ENCODE measurements around the gene KIF26B. TPM values are rescaled to one million over a fixed set of nuclear protein-coding genes. Genes with fewer than 3 reads are reported as not detected.

The KIF26B gene
- total and polyA plus RNA-seq, 2 of the 4 experiments (the other 2 are of a cell fraction), result 0.53 to 0.54 TPM

DNA sequence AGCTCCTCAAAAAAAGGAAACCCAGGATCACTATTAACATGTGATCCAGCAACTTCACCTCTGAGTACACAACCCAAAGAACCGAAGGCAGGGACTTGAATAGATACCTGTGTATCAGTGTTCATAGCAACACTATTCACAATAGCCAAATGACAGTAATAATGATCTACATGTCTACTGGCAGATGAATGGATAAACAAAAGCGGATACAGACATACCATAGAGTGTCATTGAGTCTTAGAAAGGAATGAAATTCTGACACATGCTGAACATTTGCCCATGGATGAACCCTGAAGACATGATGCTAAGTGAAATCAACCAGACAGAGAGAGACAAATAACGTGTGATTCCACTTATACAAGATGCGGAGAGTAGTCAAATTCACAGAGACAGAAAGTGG is 564.2 kb downstream of the KIF26B start:
- H3K18ac ChIP-seq (ENCODE audit: low read depth, low read length), result no peak overlapping the region
- no peaks in the 10 kb centered on the region for H4K20me1 ChIP-seq (ENCODE audit: insufficient read depth, low read length)
- H3K14ac ChIP-seq (replicated peaks; ENCODE audit: low read depth, low read length), result no peak overlapping the region
- no peak overlapping the region for H3K23ac ChIP-seq (ENCODE audit: low read depth, low read length)
- no peak for ATAC-seq (ENCODE audit: low read depth)
- H3K36me3 ChIP-seq (ENCODE audit: control insufficient read depth, insufficient read depth, low read length), result no peaks in the 10 kb centered on the region
- no peaks in the 10 kb centered on the region for H3K9me3 ChIP-seq (ENCODE audit: control insufficient read depth, insufficient read depth, low read length)
- no peak overlapping the region for H3K4ac ChIP-seq (ENCODE audit: low read depth, low read length)
- no peak overlapping the region for H3K9ac ChIP-seq (ENCODE audit: low read depth, low read length)
- H3K4me2 ChIP-seq (ENCODE audit: low read depth, low read length), result no peak overlapping the region
- H2AK9ac ChIP-seq (replicated peaks; ENCODE audit: low read depth, low read length, poor library complexity), result no peak overlapping the region
- no peak overlapping the region for H2BK5ac ChIP-seq (ENCODE audit: low read depth, low read length, poor library complexity, severe bottlenecking)
- in situ Hi-C loops (cut with MboI; ENCODE audit: low sequenced_read_pairs), result no loop called here
- dilution Hi-C loops (cut with HindIII; ENCODE audit: low sequenced_read_pairs, unreplicated experiment), result no loop called here
- H2BK120ac ChIP-seq (ENCODE audit: low read depth, low read length), result no peak overlapping the region
- intact Hi-C loops (cut with micrococcal nuclease), result no loop called here
- no peak overlapping the region for H4K5ac ChIP-seq (ENCODE audit: low read depth, low read length)
- no peak overlapping the region for H4K91ac ChIP-seq (ENCODE audit: insufficient read depth, low read depth, low read length)
- H2BK20ac ChIP-seq (ENCODE audit: low read depth, low read length), result no peak overlapping the region
- no peak overlapping the region for H3K56ac ChIP-seq (ENCODE audit: extremely low read depth, insufficient read depth, low read length)
- H2BK15ac ChIP-seq (ENCODE audit: low read depth, low read length), result no peak overlapping the region
- H3K79me1 ChIP-seq (ENCODE audit: low read depth in 1 of 2, low read length in 2 of 2), result no peaks in the 10 kb centered on the region
- CTCF ChIA-PET, result interaction anchor here (0.7 kb wide), 1 partner anchor 27 kb away, joined by 3 read pairs; no protein-coding TSS in a partner anchor
- H3K27me3 ChIP-seq (ENCODE audit: control insufficient read depth, insufficient read depth, low read length), result no peaks in the 10 kb centered on the region; the same call in 1 of the 2 replicates
- no peak overlapping the region for H3K27ac ChIP-seq (ENCODE audit: insufficient read depth, low read length)
- POLR2A ChIA-PET (ENCODE audit: unreplicated experiment), result interaction anchor here (0.5 kb wide), 1 partner anchor 242 kb away, joined by 3 read pairs; no protein-coding TSS in a partner anchor
- no peak overlapping the region for H2AK5ac ChIP-seq (ENCODE audit: low read depth, low read length)
- no TSS peak for BruUV-seq (replicated peaks)
- 0 out of 2 replicates have a peak, but pooled peaks cover 3% of the 10 kb centered on the region for H3K9me1 ChIP-seq (ENCODE audit: insufficient read depth, low read length)
- no peak overlapping the region for H4K8ac ChIP-seq (ENCODE audit: low read depth in 2 of 2, low read length in 2 of 2)
- TF ChIP-seq, protein P1, sequence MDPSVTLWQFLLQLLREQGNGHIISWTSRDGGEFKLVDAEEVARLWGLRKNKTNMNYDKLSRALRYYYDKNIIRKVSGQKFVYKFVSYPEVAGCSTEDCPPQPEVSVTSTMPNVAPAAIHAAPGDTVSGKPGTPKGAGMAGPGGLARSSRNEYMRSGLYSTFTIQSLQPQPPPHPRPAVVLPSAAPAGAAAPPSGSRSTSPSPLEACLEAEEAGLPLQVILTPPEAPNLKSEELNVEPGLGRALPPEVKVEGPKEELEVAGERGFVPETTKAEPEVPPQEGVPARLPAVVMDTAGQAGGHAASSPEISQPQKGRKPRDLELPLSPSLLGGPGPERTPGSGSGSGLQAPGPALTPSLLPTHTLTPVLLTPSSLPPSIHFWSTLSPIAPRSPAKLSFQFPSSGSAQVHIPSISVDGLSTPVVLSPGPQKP (IDR thresholded peaks at IDR 0.05; ENCODE audit: borderline replicate concordance, low read depth, low read length), result no peak
- TF ChIP-seq NFE2L2 (IDR thresholded peaks at IDR 0.05; ENCODE audit: low read depth, low read length), result no peak
- TF ChIP-seq RFX5 (IDR thresholded peaks at IDR 0.05; ENCODE audit: low read depth, low read length), result no peak
- TF ChIP-seq, protein P2, sequence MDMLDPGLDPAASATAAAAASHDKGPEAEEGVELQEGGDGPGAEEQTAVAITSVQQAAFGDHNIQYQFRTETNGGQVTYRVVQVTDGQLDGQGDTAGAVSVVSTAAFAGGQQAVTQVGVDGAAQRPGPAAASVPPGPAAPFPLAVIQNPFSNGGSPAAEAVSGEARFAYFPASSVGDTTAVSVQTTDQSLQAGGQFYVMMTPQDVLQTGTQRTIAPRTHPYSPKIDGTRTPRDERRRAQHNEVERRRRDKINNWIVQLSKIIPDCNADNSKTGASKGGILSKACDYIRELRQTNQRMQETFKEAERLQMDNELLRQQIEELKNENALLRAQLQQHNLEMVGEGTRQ (IDR thresholded peaks at IDR 0.05; ENCODE audit: low read depth, low read length), result no peak
- TF ChIP-seq MAZ (IDR thresholded peaks at IDR 0.05; ENCODE audit: borderline replicate concordance, low read depth, low read length), result no peak
- no peak for TF ChIP-seq POLR2A (IDR thresholded peaks at IDR 0.05; ENCODE audit: low read depth, low read length)
- TF ChIP-seq MAFK (IDR thresholded peaks at IDR 0.05; ENCODE audit: low read depth, low read length), result no peak
- no peak for TF ChIP-seq SMC3 (IDR thresholded peaks at IDR 0.05; ENCODE audit: low read depth, low read length)
- TF ChIP-seq CEBPB (IDR thresholded peaks at IDR 0.05; ENCODE audit: low read depth, low read length), result no peak
- TF ChIP-seq MXI1 (IDR thresholded peaks at IDR 0.05; ENCODE audit: borderline replicate concordance, low read depth, low read length), result no peak
- peaks cover 8% of the 10 kb centered on the region for H3K4me1 ChIP-seq (ENCODE audit: control insufficient read depth, insufficient read depth, low read length)
- H3K4me3 ChIP-seq (ENCODE audit: insufficient read depth, low read depth, low read length), result no peak overlapping the region
- WGBS, 2 experiments (ENCODE audit: extremely low coverage in 2 of 2, insufficient read length in 1 of 2), result no CpG with 5 or more reads among the region's 4 CpGs
- H2AFZ ChIP-seq (replicated peaks; ENCODE audit: low read length, poor library complexity), result no peak overlapping the region
- DNase-seq, result no peak

Measured in IMR-90 (cell line).